BLaER1 treated with 17β-estradiol and CSF1 and Interleukin-3, amounts not matched to agents 10 nM and 100 nM (cell line): ENCODE data around the gene ARHGAP35.

Experiments
- H3K27ac ChIP-seq, 11 experiments: shearing (Covaris generic); formaldehyde crosslinking; 2 replicates each; pipeline ENCODE4 v1.8.1; 2022
- H3K27me3 ChIP-seq, 11 experiments: shearing (Covaris generic); formaldehyde crosslinking; 2 replicates each; pipeline ENCODE4 v1.8.1; 2022
- H3K36me3 ChIP-seq, 11 experiments: shearing (Covaris generic); formaldehyde crosslinking; 2 replicates each; pipeline ENCODE4 v1.8.1; 2022
- H3K4me1 ChIP-seq, 10 experiments: shearing (Covaris generic); formaldehyde crosslinking; 2 replicates each; pipeline ENCODE4 v1.8.1; 2022
- H3K4me2 ChIP-seq, 11 experiments: shearing (Covaris generic); formaldehyde crosslinking; 2 replicates each; pipeline ENCODE4 v1.8.1; 2022
- H3K4me3 ChIP-seq, 10 experiments: shearing (Covaris generic); formaldehyde crosslinking; 2 replicates each; pipeline ENCODE4 v1.8.1; 2022
- H3K9ac ChIP-seq, 11 experiments: shearing (Covaris generic); formaldehyde crosslinking; 2 replicates each; pipeline ENCODE4 v1.8.1; 2022
- H3K9me3 ChIP-seq, 11 experiments: shearing (Covaris generic); formaldehyde crosslinking; replicated peaks in 1 of 11; 2 replicates each; pipeline ENCODE4 v1.8.1; 2022
- H4K20me1 ChIP-seq, 11 experiments: shearing (Covaris generic); formaldehyde crosslinking; 2 replicates each; pipeline ENCODE4 v1.8.1; 2022
- Cebpa-rat ChIP-seq, 11 experiments: shearing (Covaris generic); IDR thresholded peaks; 2 replicates each; pipeline ENCODE4 v1.8.1; 2022

ARHGAP35 gene

GRCh38 chr19:46886546-46887239 lies 25.9 kb downstream of the ARHGAP35 start:
- Histone ChIP-seq H3K4me3 (no peak overlapping the region), H3K4me2 (peak overlapping the region in 1 of 11 experiments; percentile 47; a peak in 4 of 22 replicates), H3K27me3 (no peaks in the 10 kb centered on the region), H3K27ac (no peak overlapping the region), H3K9ac (peak overlapping the region in 1 of 11 experiments; percentile 13; a peak in 2 of 22 replicates), H3K36me3 (peaks cover 0 to 36% (median 19%) of the 10 kb centered on the region in 11 experiments; a peak in 14 of 22 replicates), H4K20me1 (peaks cover 55 to 96% (median 89%) of the 10 kb centered on the region in 11 experiments; a peak in 21 of 22 replicates), H3K9me3 (peaks cover 0 to 21% (median 9%) of the 10 kb centered on the region in 11 experiments; a peak in 10 of 22 replicates), H3K4me1 (peaks cover 23 to 40% (median 32%) of the 10 kb centered on the region in 10 experiments)
- TF ChIP-seq Cebpa-rat (IDR thresholded peaks at IDR 0.05): no peak

- Histone ChIP-seq H3K4me2 (peak overlapping the region in 2 of 11 experiments; percentile 13 to 47; a peak in 4 of 22 replicates), H3K4me3 (no peak overlapping the region), H3K27me3 (no peaks in the 10 kb centered on the region), H3K9ac (peak overlapping the region in 1 of 11 experiments; percentile 13; a peak in 2 of 22 replicates), H3K27ac (no peak overlapping the region), H3K9me3 (peaks cover 0 to 21% (median 9%) of the 10 kb centered on the region in 11 experiments; a peak in 10 of 22 replicates), H3K4me1 (peaks cover 29 to 47% (median 38%) of the 10 kb centered on the region in 10 experiments), H4K20me1 (peaks cover 55 to 96% (median 89%) of the 10 kb centered on the region in 11 experiments; a peak in 21 of 22 replicates), H3K36me3 (peaks cover 0 to 36% (median 19%) of the 10 kb centered on the region in 11 experiments; a peak in 14 of 22 replicates)
- no peak for TF ChIP-seq Cebpa-rat (IDR thresholded peaks at IDR 0.05)
Measured at GRCh38 chr19:46887240-46887782, 26.5 kb downstream of the ARHGAP35 start.

GRCh38 chr19:46890423-46891170 lies 29.8 kb downstream of the ARHGAP35 start:
- peaks cover 0 to 20% (median 11%) of the 10 kb centered on the region in 11 experiments; a peak in 11 of 22 replicates for H3K36me3 ChIP-seq
- H3K9me3 ChIP-seq: peaks cover 0 to 21% (median 8%) of the 10 kb centered on the region in 11 experiments; a peak in 9 of 22 replicates
- H3K9ac ChIP-seq: no peak overlapping the region
- peaks cover 55 to 96% (median 90%) of the 10 kb centered on the region in 11 experiments; a peak in 21 of 22 replicates for H4K20me1 ChIP-seq
- peak overlapping the region in 5 of 11 experiments; percentile 40 to 52 (median 46); a peak in 5 of 22 replicates for H3K4me2 ChIP-seq
- H3K27ac ChIP-seq: no peak overlapping the region
- no peak overlapping the region for H3K4me3 ChIP-seq
- peaks cover 39 to 59% (median 50%) of the 10 kb centered on the region in 10 experiments for H3K4me1 ChIP-seq
- no peaks in the 10 kb centered on the region for H3K27me3 ChIP-seq
- TF ChIP-seq Cebpa-rat (IDR thresholded peaks at IDR 0.05): no peak

GRCh38 chr19:46892252-46893179 lies 31.7 kb downstream of the ARHGAP35 start:
- no peaks in the 10 kb centered on the region for H3K27me3 ChIP-seq
- H3K9ac ChIP-seq: no peak overlapping the region
- peaks cover 0 to 18% (median 7%) of the 10 kb centered on the region in 11 experiments; a peak in 11 of 22 replicates for H3K36me3 ChIP-seq
- no peak for TF ChIP-seq Cebpa-rat (IDR thresholded peaks at IDR 0.05)
- H3K27ac ChIP-seq: no peak overlapping the region
- peak overlapping the region; percentile 10 to 75 (median 57); a peak in 18 of 22 replicates for H3K4me2 ChIP-seq
- H4K20me1 ChIP-seq: peaks cover 71 to 96% (median 92%) of the 10 kb centered on the region in 11 experiments; a peak in 21 of 22 replicates
- no peak overlapping the region for H3K4me3 ChIP-seq
- peaks cover 33 to 58% (median 48%) of the 10 kb centered on the region in 10 experiments for H3K4me1 ChIP-seq
- peaks cover 0 to 3% (median 0%) of the 10 kb centered on the region in 11 experiments; a peak in 6 of 22 replicates for H3K9me3 ChIP-seq

GRCh38 chr19:46896076-46896794 lies 35.4 kb downstream of the ARHGAP35 start:
- H3K36me3 ChIP-seq: peaks cover 0 to 26% (median 12%) of the 10 kb centered on the region in 11 experiments; a peak in 13 of 22 replicates
- peaks cover 90 to 100% (median 99%) of the 10 kb centered on the region in 11 experiments for H4K20me1 ChIP-seq
- no peak overlapping the region for H3K4me2 ChIP-seq

GRCh38 chr19:46898731-46899130 lies 37.9 kb downstream of the ARHGAP35 start:
- Histone ChIP-seq H4K20me1 (peaks cover 92 to 100% (median 99%) of the 10 kb centered on the region in 11 experiments), H3K9me3 (no peaks in the 10 kb centered on the region), H3K4me2 (no peak overlapping the region; a peak in 1 of 22 replicates), H3K27ac (no peak overlapping the region), H3K4me3 (no peak overlapping the region), H3K9ac (no peak overlapping the region), H3K4me1 (peaks cover 14 to 29% (median 18%) of the 10 kb centered on the region in 10 experiments), H3K27me3 (no peaks in the 10 kb centered on the region), H3K36me3 (peaks cover 0 to 26% (median 12%) of the 10 kb centered on the region in 11 experiments; a peak in 13 of 22 replicates)
- no peak for TF ChIP-seq Cebpa-rat (IDR thresholded peaks at IDR 0.05)

More at GRCh38 chr19:46896076-46896794, 35.4 kb downstream of the ARHGAP35 start:
- Histone ChIP-seq H3K9me3 (no peaks in the 10 kb centered on the region), H3K4me3 (no peak overlapping the region), H3K27ac (no peak overlapping the region), H3K27me3 (no peaks in the 10 kb centered on the region), H3K4me1 (peaks cover 17 to 36% (median 24%) of the 10 kb centered on the region in 10 experiments), H3K9ac (no peak overlapping the region)
- TF ChIP-seq Cebpa-rat (IDR thresholded peaks at IDR 0.05): no peak

- H3K36me3 ChIP-seq: peaks cover 0 to 40% (median 18%) of the 10 kb centered on the region in 11 experiments; a peak in 15 of 22 replicates
- H3K4me2 ChIP-seq: no peak overlapping the region
- no peak for TF ChIP-seq Cebpa-rat (IDR thresholded peaks at IDR 0.05)
- no peak overlapping the region for H3K4me3 ChIP-seq
- H3K27ac ChIP-seq: no peak overlapping the region
- H3K9ac ChIP-seq: no peak overlapping the region
- no peaks in the 10 kb centered on the region for H3K27me3 ChIP-seq
- peaks cover 19 to 39% (median 27%) of the 10 kb centered on the region in 10 experiments for H3K4me1 ChIP-seq
- no peaks in the 10 kb centered on the region for H3K9me3 ChIP-seq
- H4K20me1 ChIP-seq: peaks cover 97 to 100% (median 100%) of the 10 kb centered on the region in 11 experiments
Measured at GRCh38 chr19:46900341-46900740, 39.5 kb downstream of the ARHGAP35 start.
